Keratinocyte (primary cell): ENCODE measurements around the gene ANKS6. TPM values are rescaled to one million over a fixed set of nuclear protein-coding genes. Genes with fewer than 3 reads are reported as not detected.

Experiments
- DNase-seq: peaks from one replicate; pipeline ENCODE4 v3.0.0-alpha.2; 2011; ENCODE audit warnings: low read depth, missing footprints, low spot score
- FAIRE-seq: peaks from 2 replicates; lab custom pipeline; 2011; peaks lifted over from hg19 to GRCh38; lab: Jason Lieb, UNC
- H2AFZ ChIP-seq: 2 replicates; pipeline ENCODE4 v1.6.0; 2012; ENCODE audit warnings: low read length, control low read depth, inconsistent platforms; ENCODE audit not compliant: control insufficient read depth
- H3K27ac ChIP-seq: 2 replicates; pipeline ENCODE4 v1.5.1; 2011; ENCODE audit warnings: low read length; ENCODE audit not compliant: control insufficient read depth, insufficient read depth
- H3K27me3 ChIP-seq: 3 replicates; pipeline ENCODE4 v1.6.0; 2011; ENCODE audit warnings: low read length; ENCODE audit not compliant: control insufficient read depth, insufficient read depth; ENCODE audit errors: extremely low read depth
- H3K36me3 ChIP-seq, 2 experiments: 2 replicates in 1 of 2; 3 replicates in 1 of 2; pipeline ENCODE4 v1.5.1; 2011; ENCODE audit warnings: low read length in 2 of 2, mild to moderate bottlenecking in 1 of 2; ENCODE audit not compliant: control insufficient read depth in 2 of 2, insufficient read depth in 2 of 2; ENCODE audit errors: extremely low read depth in 1 of 2
- H3K4me1 ChIP-seq: 3 replicates; pipeline ENCODE4 v1.5.1; 2011; ENCODE audit warnings: low read length; ENCODE audit not compliant: control insufficient read depth, insufficient read depth; ENCODE audit errors: extremely low read depth
- H3K4me2 ChIP-seq: 3 replicates; pipeline ENCODE4 v1.6.0; 2011; ENCODE audit warnings: low read depth, low read length; ENCODE audit not compliant: control insufficient read depth, insufficient read depth; ENCODE audit errors: extremely low read depth
- H3K4me3 ChIP-seq, 3 experiments: fragments of 200-600 bp in 1 of 3; sonication (generic) in 1 of 3; 2 replicates in 2 of 3; 3 replicates in 1 of 3; pipeline ENCODE4 v1.5.1; 2011 to 2016; ENCODE audit warnings: low read length in 3 of 3, mild to moderate bottlenecking in 3 of 3, control low read depth in 2 of 3, inconsistent platforms in 1 of 3, low read depth in 1 of 3, mixed read lengths in 1 of 3, mixed run types in 1 of 3, moderate library complexity in 1 of 3; ENCODE audit not compliant: control insufficient read depth in 2 of 3, insufficient read depth in 2 of 3; ENCODE audit errors: extremely low read depth in 1 of 3
- H3K79me2 ChIP-seq: 2 replicates; pipeline ENCODE4 v1.6.0; 2012; ENCODE audit warnings: low read length; ENCODE audit not compliant: control insufficient read depth, insufficient read depth
- H3K9ac ChIP-seq: 3 replicates; pipeline ENCODE4 v1.6.0; 2011; ENCODE audit warnings: low read length; ENCODE audit not compliant: control insufficient read depth, insufficient read depth; ENCODE audit errors: extremely low read depth
- H3K9me1 ChIP-seq: 3 replicates; pipeline ENCODE4 v1.6.0; 2011; ENCODE audit warnings: low read length; ENCODE audit not compliant: control insufficient read depth, insufficient read depth; ENCODE audit errors: extremely low read depth
- H3K9me3 ChIP-seq: 2 replicates; pipeline ENCODE4 v1.5.1; 2012; ENCODE audit warnings: low read depth, low read length; ENCODE audit not compliant: control insufficient read depth
- H4K20me1 ChIP-seq: 3 replicates; pipeline ENCODE4 v1.6.0; 2011; ENCODE audit warnings: low read length; ENCODE audit not compliant: control insufficient read depth, insufficient read depth; ENCODE audit errors: extremely low read depth
- CTCF ChIP-seq, 3 experiments: IDR thresholded peaks in 1 of 3; conservative IDR thresholded peaks in 1 of 3; optimal IDR thresholded peaks in 1 of 3; 2 replicates in 2 of 3; 3 replicates in 1 of 3; pipeline versions ENCODE3 to v1.5.1; 2011; ENCODE audit warnings: low read length in 3 of 3, mild to moderate bottlenecking in 3 of 3, moderate library complexity in 2 of 3, control low read depth in 1 of 3, inconsistent platforms in 1 of 3; ENCODE audit not compliant: insufficient read depth in 2 of 3; ENCODE audit errors: extremely low read depth in 1 of 3
- EZH2 ChIP-seq: IDR thresholded peaks from one replicate; pipeline ENCODE4 v1.6.1; 2012; ENCODE audit warnings: inconsistent platforms, mild to moderate bottlenecking, low read length, moderate library complexity
- dilution Hi-C: fragments of 300-500 bp; cut with MboI; formaldehyde crosslinking; loops from one replicate; pipeline ENCODE4 v1.7.0; 2020; ENCODE audit warnings: low sequenced_read_pairs; ENCODE audit not compliant: extremely low pct_ligation_motif_present
- polyA plus RNA-seq, 5 experiments: library from polyadenylated mRNA; depleted of rRNA in 3 of 5; stranded (reverse) in 3 of 5; stranded (forward) in 1 of 5; unstranded in 1 of 5; fragments of >200 nt; gene quantifications; 1 replicate in 1 of 5; 2 replicates in 3 of 5; 3 replicates in 1 of 5; pipeline versions ENCODE4 v1.2.1 to v1.2.3, GENCODE V29; 2011 to 2012; ENCODE audit warnings: missing spikeins in 2 of 5, low read depth in 1 of 5, low replicate concordance in 1 of 5

Gene ANKS6
- polyA plus RNA-seq, 1 donor (not counting 4 experiments of a cell fraction or from before 2014, with no cell fraction given), result 13.5 TPM

GRCh38 chr9:98732091-98732490 lies 64.3 kb downstream of the ANKS6 start:
- Histone ChIP-seq H3K4me1 (peaks cover 12% of the 10 kb centered on the region), H3K9me1 (no peaks in the 10 kb centered on the region), H3K9ac (no peak overlapping the region), H3K9me3 (no peaks in the 10 kb centered on the region), H3K36me3 (peaks cover 3 to 8% of the 10 kb centered on the region in 2 experiments), H3K4me3 (no peak overlapping the region), H3K27ac (no peak overlapping the region), H4K20me1 (no peaks in the 10 kb centered on the region), H2AFZ (no peak overlapping the region), H3K79me2 (no peaks in the 10 kb centered on the region), H3K4me2 (no peak overlapping the region), H3K27me3 (peaks cover 9% of the 10 kb centered on the region)
- FAIRE-seq, result no peak
- dilution Hi-C loops, result no loop called here
- DNase-seq, result no peak
- TF ChIP-seq EZH2 (no peak), CTCF (optimal IDR thresholded peaks at IDR 0.05 in 1 of 3, IDR thresholded peaks at IDR 0.05 in 1 of 3, conservative IDR thresholded peaks at IDR 0.05 in 1 of 3; ENCODE audit: extremely low read depth in 1 of 3, insufficient read depth in 2 of 3, low read length in 3 of 3) (no peak)

GRCh38 chr9:98730871-98731270 lies 65.5 kb downstream of the ANKS6 start:
- no peaks in the 10 kb centered on the region for H3K79me2 ChIP-seq
- TF ChIP-seq CTCF (optimal IDR thresholded peaks at IDR 0.05 in 1 of 3, IDR thresholded peaks at IDR 0.05 in 1 of 3, conservative IDR thresholded peaks at IDR 0.05 in 1 of 3; ENCODE audit: extremely low read depth in 1 of 3, insufficient read depth in 2 of 3, low read length in 3 of 3) (no peak), EZH2 (no peak)
- H3K4me3 ChIP-seq, result no peak overlapping the region
- H3K9me3 ChIP-seq, result no peaks in the 10 kb centered on the region
- H3K27me3 ChIP-seq, result peaks cover 9% of the 10 kb centered on the region
- H3K9me1 ChIP-seq, result no peaks in the 10 kb centered on the region
- no peak overlapping the region for H2AFZ ChIP-seq
- H4K20me1 ChIP-seq, result no peaks in the 10 kb centered on the region
- peaks cover 12% of the 10 kb centered on the region for H3K4me1 ChIP-seq
- no peak overlapping the region for H3K4me2 ChIP-seq
- dilution Hi-C loops, result no loop called here
- H3K27ac ChIP-seq, result no peak overlapping the region
- H3K9ac ChIP-seq, result no peak overlapping the region
- DNase-seq (no peak), FAIRE-seq (no peak)
- peaks cover 3 to 5% of the 10 kb centered on the region in 2 experiments for H3K36me3 ChIP-seq
